Keratinocyte (primary cell): ENCODE results near the gene COX5A. TPM values are rescaled to one million over a fixed set of nuclear protein-coding genes. Genes with fewer than 3 reads are reported as not detected.

ENCODE experiments used
- DNase-seq: peaks from one replicate; pipeline ENCODE4 v3.0.0-alpha.2; 2011; ENCODE audit warnings: low read depth, missing footprints, low spot score
- FAIRE-seq: peaks from 2 replicates; lab custom pipeline; 2011; peaks lifted over from hg19 to GRCh38; lab: Jason Lieb, UNC
- H2AFZ ChIP-seq: 2 replicates; pipeline ENCODE4 v1.6.0; 2012; ENCODE audit warnings: low read length, control low read depth, inconsistent platforms; ENCODE audit not compliant: control insufficient read depth
- H3K27ac ChIP-seq: 2 replicates; pipeline ENCODE4 v1.5.1; 2011; ENCODE audit warnings: low read length; ENCODE audit not compliant: control insufficient read depth, insufficient read depth
- H3K27me3 ChIP-seq: 3 replicates; pipeline ENCODE4 v1.6.0; 2011; ENCODE audit warnings: low read length; ENCODE audit not compliant: control insufficient read depth, insufficient read depth; ENCODE audit errors: extremely low read depth
- H3K36me3 ChIP-seq, 2 experiments: 2 replicates in 1 of 2; 3 replicates in 1 of 2; pipeline ENCODE4 v1.5.1; 2011; ENCODE audit warnings: low read length in 2 of 2, mild to moderate bottlenecking in 1 of 2; ENCODE audit not compliant: control insufficient read depth in 2 of 2, insufficient read depth in 2 of 2; ENCODE audit errors: extremely low read depth in 1 of 2
- H3K4me1 ChIP-seq: 3 replicates; pipeline ENCODE4 v1.5.1; 2011; ENCODE audit warnings: low read length; ENCODE audit not compliant: control insufficient read depth, insufficient read depth; ENCODE audit errors: extremely low read depth
- H3K4me2 ChIP-seq: 3 replicates; pipeline ENCODE4 v1.6.0; 2011; ENCODE audit warnings: low read depth, low read length; ENCODE audit not compliant: control insufficient read depth, insufficient read depth; ENCODE audit errors: extremely low read depth
- H3K4me3 ChIP-seq, 3 experiments: fragments of 200-600 bp in 1 of 3; sonication (generic) in 1 of 3; 2 replicates in 2 of 3; 3 replicates in 1 of 3; pipeline ENCODE4 v1.5.1; 2011 to 2016; ENCODE audit warnings: low read length in 3 of 3, mild to moderate bottlenecking in 3 of 3, control low read depth in 2 of 3, inconsistent platforms in 1 of 3, low read depth in 1 of 3, mixed read lengths in 1 of 3, mixed run types in 1 of 3, moderate library complexity in 1 of 3; ENCODE audit not compliant: control insufficient read depth in 2 of 3, insufficient read depth in 2 of 3; ENCODE audit errors: extremely low read depth in 1 of 3
- H3K79me2 ChIP-seq: 2 replicates; pipeline ENCODE4 v1.6.0; 2012; ENCODE audit warnings: low read length; ENCODE audit not compliant: control insufficient read depth, insufficient read depth
- H3K9ac ChIP-seq: 3 replicates; pipeline ENCODE4 v1.6.0; 2011; ENCODE audit warnings: low read length; ENCODE audit not compliant: control insufficient read depth, insufficient read depth; ENCODE audit errors: extremely low read depth
- H3K9me1 ChIP-seq: 3 replicates; pipeline ENCODE4 v1.6.0; 2011; ENCODE audit warnings: low read length; ENCODE audit not compliant: control insufficient read depth, insufficient read depth; ENCODE audit errors: extremely low read depth
- H3K9me3 ChIP-seq: 2 replicates; pipeline ENCODE4 v1.5.1; 2012; ENCODE audit warnings: low read depth, low read length; ENCODE audit not compliant: control insufficient read depth
- H4K20me1 ChIP-seq: 3 replicates; pipeline ENCODE4 v1.6.0; 2011; ENCODE audit warnings: low read length; ENCODE audit not compliant: control insufficient read depth, insufficient read depth; ENCODE audit errors: extremely low read depth
- EZH2 ChIP-seq: IDR thresholded peaks from one replicate; pipeline ENCODE4 v1.6.1; 2012; ENCODE audit warnings: inconsistent platforms, mild to moderate bottlenecking, low read length, moderate library complexity
- dilution Hi-C: fragments of 300-500 bp; cut with MboI; formaldehyde crosslinking; loops from one replicate; pipeline ENCODE4 v1.7.0; 2020; ENCODE audit warnings: low sequenced_read_pairs; ENCODE audit not compliant: extremely low pct_ligation_motif_present
- polyA plus RNA-seq, 5 experiments: library from polyadenylated mRNA; depleted of rRNA in 3 of 5; stranded (reverse) in 3 of 5; stranded (forward) in 1 of 5; unstranded in 1 of 5; fragments of >200 nt; gene quantifications; 1 replicate in 1 of 5; 2 replicates in 3 of 5; 3 replicates in 1 of 5; pipeline versions ENCODE4 v1.2.1 to v1.2.3, GENCODE V29; 2011 to 2012; ENCODE audit warnings: missing spikeins in 2 of 5, low read depth in 1 of 5, low replicate concordance in 1 of 5
- TF ChIP-seq, protein P1 (sequence below), 3 experiments: IDR thresholded peaks in 1 of 3; conservative IDR thresholded peaks in 1 of 3; optimal IDR thresholded peaks in 1 of 3; 2 replicates in 2 of 3; 3 replicates in 1 of 3; pipeline versions ENCODE3 to v1.5.1; 2011; ENCODE audit warnings: low read length in 3 of 3, mild to moderate bottlenecking in 3 of 3, moderate library complexity in 2 of 3, control low read depth in 1 of 3, inconsistent platforms in 1 of 3; ENCODE audit not compliant: insufficient read depth in 2 of 3; ENCODE audit errors: extremely low read depth in 1 of 3

The COX5A gene
- polyA plus RNA-seq, 1 donor (not counting 4 experiments of a cell fraction or from before 2014, with no cell fraction given), result 217 TPM

DNA sequence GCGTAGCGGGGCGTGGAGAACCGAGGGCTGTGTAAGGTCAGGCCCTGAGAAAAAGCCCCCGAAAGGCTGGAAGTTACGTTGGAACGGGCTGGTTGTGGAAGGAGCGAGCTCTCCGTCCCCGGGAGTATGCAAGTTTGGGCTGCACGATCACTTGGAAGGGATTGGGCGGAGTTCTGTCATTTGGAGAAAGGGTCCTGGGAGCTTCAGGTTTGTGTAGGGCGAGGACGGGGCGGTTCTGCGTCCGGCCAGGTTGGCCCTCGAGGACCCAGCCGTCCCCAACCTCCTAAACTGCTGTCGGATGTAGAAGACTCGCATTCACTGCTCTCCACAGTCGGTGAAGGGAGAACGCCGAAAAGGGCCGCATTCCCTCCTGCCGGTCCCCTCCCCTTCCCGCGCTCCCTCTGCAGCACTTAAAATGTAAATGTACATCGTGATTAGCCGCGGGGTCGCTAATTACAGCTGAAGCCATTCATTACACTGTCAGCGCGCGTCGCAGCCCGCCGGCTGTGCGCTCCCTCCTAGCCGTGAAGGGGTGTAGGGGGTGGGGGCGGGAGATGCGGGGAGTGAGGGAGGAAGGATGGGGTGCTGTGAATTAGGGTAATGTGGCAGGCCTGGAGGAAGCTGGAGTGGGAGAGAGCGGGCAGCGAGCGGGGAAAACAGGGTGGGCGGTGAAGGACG is 21.2 kb upstream of the COX5A start:
- peaks cover 39% of the 10 kb centered on the region for H3K27me3 ChIP-seq
- no peaks in the 10 kb centered on the region for H3K9me1 ChIP-seq
- H3K79me2 ChIP-seq, result no peaks in the 10 kb centered on the region
- H3K4me3 ChIP-seq, result peak overlapping the region in 1 of 3 experiments; percentile 32
- no peaks in the 10 kb centered on the region for H4K20me1 ChIP-seq
- no peak overlapping the region for H3K27ac ChIP-seq
- TF ChIP-seq, protein P1, sequence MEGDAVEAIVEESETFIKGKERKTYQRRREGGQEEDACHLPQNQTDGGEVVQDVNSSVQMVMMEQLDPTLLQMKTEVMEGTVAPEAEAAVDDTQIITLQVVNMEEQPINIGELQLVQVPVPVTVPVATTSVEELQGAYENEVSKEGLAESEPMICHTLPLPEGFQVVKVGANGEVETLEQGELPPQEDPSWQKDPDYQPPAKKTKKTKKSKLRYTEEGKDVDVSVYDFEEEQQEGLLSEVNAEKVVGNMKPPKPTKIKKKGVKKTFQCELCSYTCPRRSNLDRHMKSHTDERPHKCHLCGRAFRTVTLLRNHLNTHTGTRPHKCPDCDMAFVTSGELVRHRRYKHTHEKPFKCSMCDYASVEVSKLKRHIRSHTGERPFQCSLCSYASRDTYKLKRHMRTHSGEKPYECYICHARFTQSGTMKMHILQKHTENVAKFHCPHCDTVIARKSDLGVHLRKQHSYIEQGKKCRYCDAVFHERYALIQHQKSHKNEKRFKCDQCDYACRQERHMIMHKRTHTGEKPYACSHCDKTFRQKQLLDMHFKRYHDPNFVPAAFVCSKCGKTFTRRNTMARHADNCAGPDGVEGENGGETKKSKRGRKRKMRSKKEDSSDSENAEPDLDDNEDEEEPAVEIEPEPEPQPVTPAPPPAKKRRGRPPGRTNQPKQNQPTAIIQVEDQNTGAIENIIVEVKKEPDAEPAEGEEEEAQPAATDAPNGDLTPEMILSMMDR (optimal IDR thresholded peaks at IDR 0.05 in 1 of 3, IDR thresholded peaks at IDR 0.05 in 1 of 3, conservative IDR thresholded peaks at IDR 0.05 in 1 of 3; ENCODE audit: extremely low read depth in 1 of 3, insufficient read depth in 2 of 3, low read length in 3 of 3), result no peak
- peak; percentile 97 for TF ChIP-seq EZH2
- DNase-seq (no peak), FAIRE-seq (no peak)
- no peak overlapping the region for H2AFZ ChIP-seq
- peak overlapping the region; percentile 74 for H3K4me2 ChIP-seq
- H3K36me3 ChIP-seq, result no peaks in the 10 kb centered on the region
- peaks cover 9% of the 10 kb centered on the region for H3K4me1 ChIP-seq
- dilution Hi-C loops, result no loop called here
- no peak overlapping the region for H3K9ac ChIP-seq
- no peaks in the 10 kb centered on the region for H3K9me3 ChIP-seq

GRCh38 chr15:74958320-74958907 is 20.5 kb upstream of the COX5A start:
- peak overlapping the region; percentile 8 for H2AFZ ChIP-seq
- H3K4me1 ChIP-seq, result peaks cover 9% of the 10 kb centered on the region
- no peaks in the 10 kb centered on the region for H4K20me1 ChIP-seq
- H3K36me3 ChIP-seq, result no peaks in the 10 kb centered on the region
- H3K79me2 ChIP-seq, result no peaks in the 10 kb centered on the region
- H3K27me3 ChIP-seq, result peaks cover 39% of the 10 kb centered on the region
- no peak overlapping the region for H3K9ac ChIP-seq
- H3K9me3 ChIP-seq, result no peaks in the 10 kb centered on the region
- H3K4me3 ChIP-seq, result peak overlapping the region in 1 of 3 experiments; percentile 32
- FAIRE-seq, result no peak
- dilution Hi-C loops, result no loop called here
- no peak overlapping the region for H3K27ac ChIP-seq
- TF ChIP-seq, protein P1 (optimal IDR thresholded peaks at IDR 0.05 in 1 of 3, IDR thresholded peaks at IDR 0.05 in 1 of 3, conservative IDR thresholded peaks at IDR 0.05 in 1 of 3; ENCODE audit: extremely low read depth in 1 of 3, insufficient read depth in 2 of 3, low read length in 3 of 3), result peak in 1 of 3 experiments; percentile 8
- no peak for TF ChIP-seq EZH2
- peak overlapping the region; percentile 74 for H3K4me2 ChIP-seq
- H3K9me1 ChIP-seq, result no peaks in the 10 kb centered on the region
- DNase-seq, result no peak
